SH-SY5Y (cell line): Measurements from ENCODE around the gene GIGYF2.

ENCODE experiments used
- GATA2 ChIP-seq: IDR thresholded peaks from 2 replicates; pipeline ENCODE4 v1.6.1; 2011; ENCODE audit warnings: mild to moderate bottlenecking, low read depth, low read length
- GATA3 ChIP-seq: IDR thresholded peaks from 2 replicates; pipeline ENCODE4 v1.6.1; 2011; ENCODE audit warnings: low read depth, mild to moderate bottlenecking, low read length, moderate library complexity

The GIGYF2 gene, protein sequence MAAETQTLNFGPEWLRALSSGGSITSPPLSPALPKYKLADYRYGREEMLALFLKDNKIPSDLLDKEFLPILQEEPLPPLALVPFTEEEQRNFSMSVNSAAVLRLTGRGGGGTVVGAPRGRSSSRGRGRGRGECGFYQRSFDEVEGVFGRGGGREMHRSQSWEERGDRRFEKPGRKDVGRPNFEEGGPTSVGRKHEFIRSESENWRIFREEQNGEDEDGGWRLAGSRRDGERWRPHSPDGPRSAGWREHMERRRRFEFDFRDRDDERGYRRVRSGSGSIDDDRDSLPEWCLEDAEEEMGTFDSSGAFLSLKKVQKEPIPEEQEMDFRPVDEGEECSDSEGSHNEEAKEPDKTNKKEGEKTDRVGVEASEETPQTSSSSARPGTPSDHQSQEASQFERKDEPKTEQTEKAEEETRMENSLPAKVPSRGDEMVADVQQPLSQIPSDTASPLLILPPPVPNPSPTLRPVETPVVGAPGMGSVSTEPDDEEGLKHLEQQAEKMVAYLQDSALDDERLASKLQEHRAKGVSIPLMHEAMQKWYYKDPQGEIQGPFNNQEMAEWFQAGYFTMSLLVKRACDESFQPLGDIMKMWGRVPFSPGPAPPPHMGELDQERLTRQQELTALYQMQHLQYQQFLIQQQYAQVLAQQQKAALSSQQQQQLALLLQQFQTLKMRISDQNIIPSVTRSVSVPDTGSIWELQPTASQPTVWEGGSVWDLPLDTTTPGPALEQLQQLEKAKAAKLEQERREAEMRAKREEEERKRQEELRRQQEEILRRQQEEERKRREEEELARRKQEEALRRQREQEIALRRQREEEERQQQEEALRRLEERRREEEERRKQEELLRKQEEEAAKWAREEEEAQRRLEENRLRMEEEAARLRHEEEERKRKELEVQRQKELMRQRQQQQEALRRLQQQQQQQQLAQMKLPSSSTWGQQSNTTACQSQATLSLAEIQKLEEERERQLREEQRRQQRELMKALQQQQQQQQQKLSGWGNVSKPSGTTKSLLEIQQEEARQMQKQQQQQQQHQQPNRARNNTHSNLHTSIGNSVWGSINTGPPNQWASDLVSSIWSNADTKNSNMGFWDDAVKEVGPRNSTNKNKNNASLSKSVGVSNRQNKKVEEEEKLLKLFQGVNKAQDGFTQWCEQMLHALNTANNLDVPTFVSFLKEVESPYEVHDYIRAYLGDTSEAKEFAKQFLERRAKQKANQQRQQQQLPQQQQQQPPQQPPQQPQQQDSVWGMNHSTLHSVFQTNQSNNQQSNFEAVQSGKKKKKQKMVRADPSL (N-terminal part only)

DNA sequence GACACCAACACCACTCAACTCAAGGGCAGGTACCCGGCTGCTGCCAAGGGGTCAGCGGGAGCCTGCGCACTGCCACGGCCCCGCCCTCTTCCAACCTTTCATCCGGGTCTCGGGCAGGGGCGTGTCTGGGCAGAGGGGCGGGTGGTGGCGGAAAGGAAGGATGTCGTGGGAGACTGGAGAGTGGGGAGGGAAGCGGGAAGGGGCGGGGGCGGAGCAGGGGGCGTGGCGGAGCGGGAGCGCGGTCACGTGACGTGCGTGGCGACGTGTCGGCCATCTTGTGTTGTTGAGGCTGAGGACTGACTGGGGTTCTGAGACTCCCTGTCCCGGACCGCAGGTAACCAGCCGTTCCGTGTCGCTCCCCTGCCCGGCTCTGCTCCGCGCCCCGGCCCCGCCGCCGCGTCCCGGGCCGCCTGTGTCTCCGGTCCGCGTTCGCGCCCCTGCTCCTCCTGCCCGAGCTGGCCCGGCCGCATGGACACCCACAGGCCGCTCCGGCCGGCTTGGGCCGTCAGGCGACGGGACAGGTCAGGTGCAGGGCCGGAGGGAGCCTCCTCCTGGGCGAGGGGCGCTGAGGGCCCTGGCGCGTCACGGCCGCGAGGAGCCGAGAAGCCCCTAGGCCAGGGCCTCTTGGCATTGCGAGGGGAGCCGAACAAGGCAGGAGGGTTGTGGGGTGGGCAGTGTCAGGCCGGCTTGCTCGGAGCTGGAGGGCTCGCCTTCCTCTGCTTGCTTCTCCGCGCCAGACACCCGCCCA lies at the start of gene GIGYF2:
Gene GIGYF2, plus strand, starts transcription at position 273 of the 748 bp plus-strand sequence. CDS start 37,867 bp downstream, outside the sequence.
- TF ChIP-seq GATA3: no peak
- no peak for TF ChIP-seq GATA2

DNA sequence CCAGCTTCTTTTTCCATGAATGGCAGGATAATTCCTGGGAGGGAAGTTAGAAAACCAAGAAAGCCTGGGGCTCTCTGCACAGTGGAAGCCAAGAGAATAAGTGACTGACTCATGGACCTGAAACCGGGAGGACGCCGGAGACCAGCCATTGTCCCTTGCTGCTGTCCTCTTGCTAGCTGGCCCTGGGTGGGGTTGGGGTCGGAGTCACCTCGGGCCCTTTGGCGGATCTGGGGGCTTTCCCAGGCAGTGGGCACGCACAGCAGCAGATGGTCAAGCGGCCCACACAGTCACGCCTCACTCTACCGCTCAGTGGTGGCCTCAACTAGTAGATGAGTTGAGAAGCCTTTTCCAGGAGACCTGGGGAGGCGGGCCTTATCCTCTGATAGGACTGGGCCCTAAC lies 48.1 kb upstream of the GIGYF2 start:
- TF ChIP-seq GATA3 (no peak), GATA2 (no peak)

DNA sequence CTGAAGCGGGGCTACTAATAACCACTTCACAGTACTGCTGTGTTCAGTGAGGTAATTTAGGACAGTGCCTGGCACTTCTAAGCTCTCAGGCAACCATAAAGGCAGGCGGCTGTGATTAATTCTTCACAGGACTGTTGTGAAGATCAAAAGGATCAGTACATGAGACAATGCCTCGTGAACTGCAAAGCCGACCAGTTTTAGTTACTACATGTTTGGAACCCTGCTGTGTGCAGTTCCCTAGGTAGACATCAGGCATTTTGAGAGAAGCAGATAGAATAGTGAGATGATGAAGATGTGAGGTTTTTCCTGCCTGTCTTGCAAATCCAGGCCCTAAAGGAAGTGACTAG lies 44.7 kb upstream of the GIGYF2 start:
- TF ChIP-seq GATA2 (no peak), GATA3 (no peak)

DNA sequence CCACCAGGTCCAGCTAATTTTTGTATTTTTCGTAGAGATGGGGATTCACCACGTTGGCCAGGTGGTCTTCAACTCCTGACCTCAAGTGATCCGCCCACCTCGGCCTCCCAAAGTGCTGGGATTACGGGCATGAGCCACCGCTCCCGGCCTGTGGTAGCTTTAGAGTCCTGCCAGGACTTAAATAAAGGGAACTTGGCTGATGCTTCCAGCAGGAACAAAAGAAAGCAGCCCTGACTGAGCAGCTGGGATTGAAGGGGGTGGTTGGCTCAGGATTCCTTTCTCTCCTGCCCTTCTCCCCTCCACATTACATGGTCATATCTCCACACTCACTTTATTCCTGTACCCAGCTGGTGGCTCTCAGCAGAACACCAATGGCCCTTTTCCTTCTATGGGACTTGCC lies 43.7 kb upstream of the GIGYF2 start:
- TF ChIP-seq GATA3 (no peak), GATA2 (no peak)

DNA sequence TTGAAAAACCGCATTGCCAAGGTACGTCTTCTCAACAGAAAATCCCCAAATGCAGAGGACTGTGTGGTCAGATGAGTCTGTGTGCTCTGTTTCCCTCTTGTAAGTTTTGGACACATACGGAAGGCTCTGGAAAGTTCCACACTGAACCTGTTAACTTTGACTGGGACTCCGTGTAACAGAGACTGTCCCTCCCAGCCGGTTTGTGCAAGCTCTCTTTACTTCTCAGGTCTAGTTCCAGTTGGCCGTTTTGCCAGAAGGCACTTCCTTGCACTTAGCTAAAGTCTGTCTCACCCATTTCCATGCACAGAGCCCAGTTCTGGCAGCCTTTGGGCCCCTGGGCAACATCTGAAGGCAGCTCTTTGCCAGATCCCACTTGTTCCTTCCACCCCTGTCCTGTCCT lies 41.7 kb upstream of the GIGYF2 start:
- TF ChIP-seq GATA3: no peak
- no peak for TF ChIP-seq GATA2

DNA sequence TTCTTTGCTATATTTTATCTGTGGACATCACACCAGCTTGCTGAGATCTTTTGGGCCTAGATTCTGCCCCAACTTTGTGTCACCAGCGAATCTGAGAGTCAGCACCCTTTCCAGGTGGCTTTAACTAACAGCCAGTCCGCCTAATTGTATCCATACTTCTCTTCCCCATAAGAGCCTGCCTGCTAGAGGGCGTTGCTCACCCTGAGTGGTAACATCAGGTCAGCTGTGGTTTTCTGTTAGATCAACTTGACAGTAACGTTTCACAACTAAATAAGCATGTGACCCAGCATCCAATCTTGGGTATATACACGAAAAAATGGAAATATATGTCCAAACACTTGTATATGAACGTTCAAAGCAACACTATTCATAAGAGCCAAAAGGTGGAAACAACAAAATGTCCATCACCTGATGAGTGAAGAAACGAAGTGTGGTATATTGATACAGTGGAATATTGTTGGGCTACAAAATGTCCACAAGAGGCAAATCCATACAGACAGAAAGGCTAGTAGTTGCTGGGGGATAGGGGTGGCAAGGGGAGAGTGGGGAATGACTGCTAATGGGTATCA lies 38.8 kb upstream of the GIGYF2 start:
- no peak for TF ChIP-seq GATA3
- TF ChIP-seq GATA2: no peak

DNA sequence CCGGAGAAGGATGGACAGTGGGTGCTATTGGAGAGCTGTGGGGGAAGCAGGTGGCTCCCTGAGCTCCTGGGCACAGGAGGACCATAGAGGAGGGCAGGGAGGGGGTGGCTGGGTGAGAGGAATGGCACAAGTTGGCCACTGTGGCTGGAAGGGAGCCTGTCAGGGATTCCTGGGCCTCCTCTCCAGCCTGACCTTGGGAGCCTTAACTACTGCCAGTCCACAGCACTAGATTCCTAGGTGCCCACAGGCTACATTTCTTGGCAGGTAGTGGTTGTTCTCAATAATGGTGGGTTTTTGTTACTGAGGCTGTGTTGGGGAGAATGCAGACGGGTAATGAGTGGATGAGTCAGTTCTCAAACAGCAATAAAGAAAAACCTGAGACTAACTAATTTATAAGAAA lies 37.8 kb upstream of the GIGYF2 start:
- TF ChIP-seq GATA2: no peak
- TF ChIP-seq GATA3: no peak

DNA sequence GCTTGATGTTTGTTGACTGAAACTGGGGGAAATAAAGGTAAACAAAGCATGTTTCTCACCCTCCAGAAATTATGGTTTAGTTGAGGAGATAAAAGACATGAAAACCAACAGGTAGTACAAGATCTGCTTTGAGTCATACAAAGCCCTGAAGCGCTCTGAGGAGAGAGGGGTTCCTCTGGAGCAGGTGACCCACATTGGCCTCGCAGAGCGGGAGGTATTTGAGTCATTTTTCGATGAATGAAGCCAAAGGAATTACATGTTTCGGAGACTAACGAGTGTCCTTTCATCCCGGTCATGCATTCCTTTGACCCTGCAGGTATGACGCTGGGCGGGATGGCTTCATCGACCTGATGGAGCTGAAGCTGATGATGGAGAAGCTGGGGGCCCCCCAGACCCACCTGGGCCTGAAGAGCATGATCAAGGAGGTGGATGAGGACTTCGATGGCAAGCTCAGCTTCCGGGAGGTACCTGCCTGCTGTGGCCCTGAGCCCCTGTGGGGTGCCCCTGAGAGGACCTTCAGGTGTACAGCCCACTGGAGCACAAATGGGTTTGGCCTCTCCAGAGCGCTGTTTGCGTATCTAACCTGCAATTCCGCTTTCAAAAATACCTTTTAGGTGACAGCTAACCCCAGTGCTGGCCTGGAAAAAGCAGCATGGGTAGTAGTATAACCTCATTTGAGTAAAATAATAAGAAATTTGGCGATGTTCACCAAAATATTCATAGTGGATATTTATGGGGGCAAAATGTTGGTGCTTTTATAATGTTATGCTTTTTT lies 34.5 kb upstream of the GIGYF2 start:
- TF ChIP-seq GATA3: no peak
- TF ChIP-seq GATA2: no peak

DNA sequence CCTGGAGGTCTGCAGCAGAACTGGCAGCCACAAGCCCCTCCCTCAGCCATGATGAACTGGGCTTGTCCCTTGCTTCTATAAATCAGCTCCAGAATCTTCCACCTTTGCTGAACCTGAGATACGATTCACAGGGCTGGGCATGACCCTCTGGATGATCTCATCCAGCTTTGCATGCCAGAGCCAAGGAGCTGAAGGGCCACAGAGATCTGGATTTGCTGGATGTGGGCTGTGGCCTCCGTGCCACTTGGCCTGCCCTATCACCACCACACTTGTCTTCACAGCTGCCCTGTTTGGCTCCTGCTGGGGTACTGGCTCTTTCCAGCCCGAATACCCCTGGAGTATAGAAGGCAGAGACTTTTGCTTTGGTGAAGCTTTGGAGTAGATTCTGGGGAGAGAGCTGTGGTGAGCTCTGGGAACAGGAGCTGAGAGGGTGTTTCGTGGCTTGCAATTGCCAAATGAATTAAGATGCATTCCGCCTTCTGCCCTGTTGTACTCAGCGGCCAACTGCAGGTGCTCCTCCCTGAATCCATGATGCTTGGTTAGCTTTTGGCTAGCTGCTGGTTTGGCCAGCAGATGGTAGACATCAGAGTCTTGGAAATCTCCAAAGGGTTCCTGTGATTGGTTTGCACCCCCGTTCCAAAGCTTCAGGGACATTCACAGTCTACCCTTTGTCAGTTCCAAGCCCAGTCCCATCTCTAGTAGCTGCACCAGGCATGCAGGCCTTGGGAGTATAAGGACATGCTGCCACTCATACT lies 30.9 kb upstream of the GIGYF2 start:
- TF ChIP-seq GATA3 (no peak), GATA2 (no peak)

DNA sequence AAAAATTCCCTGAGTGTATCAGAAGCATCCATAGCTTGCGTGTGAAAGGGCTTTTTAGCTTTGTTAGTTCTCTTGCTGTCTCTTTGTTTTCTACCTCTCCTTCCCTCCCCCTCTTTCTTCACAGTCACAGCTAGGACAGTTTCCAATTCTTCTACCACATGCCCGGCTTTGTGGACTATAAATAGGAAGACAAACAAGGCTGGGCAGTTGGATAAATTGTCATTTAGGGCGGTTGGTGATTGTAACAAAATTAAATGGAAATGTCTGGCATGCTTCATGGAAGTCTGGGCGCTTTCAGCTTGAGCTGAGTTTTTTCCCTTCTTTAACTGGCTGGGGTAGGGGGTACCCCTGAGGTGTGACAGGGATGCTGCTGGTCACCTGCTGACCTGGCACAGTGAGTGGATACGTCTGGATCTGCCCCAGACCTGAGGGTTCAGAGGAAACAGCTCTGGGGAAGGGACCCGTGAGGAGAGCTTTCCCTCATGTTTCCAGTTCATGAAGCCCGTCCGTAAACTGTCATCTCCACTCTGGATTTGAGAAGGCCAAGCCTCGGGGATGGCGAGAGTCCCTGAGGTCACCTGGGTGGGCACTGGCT lies 29.0 kb upstream of the GIGYF2 start:
- TF ChIP-seq GATA2 (no peak), GATA3 (no peak)

DNA sequence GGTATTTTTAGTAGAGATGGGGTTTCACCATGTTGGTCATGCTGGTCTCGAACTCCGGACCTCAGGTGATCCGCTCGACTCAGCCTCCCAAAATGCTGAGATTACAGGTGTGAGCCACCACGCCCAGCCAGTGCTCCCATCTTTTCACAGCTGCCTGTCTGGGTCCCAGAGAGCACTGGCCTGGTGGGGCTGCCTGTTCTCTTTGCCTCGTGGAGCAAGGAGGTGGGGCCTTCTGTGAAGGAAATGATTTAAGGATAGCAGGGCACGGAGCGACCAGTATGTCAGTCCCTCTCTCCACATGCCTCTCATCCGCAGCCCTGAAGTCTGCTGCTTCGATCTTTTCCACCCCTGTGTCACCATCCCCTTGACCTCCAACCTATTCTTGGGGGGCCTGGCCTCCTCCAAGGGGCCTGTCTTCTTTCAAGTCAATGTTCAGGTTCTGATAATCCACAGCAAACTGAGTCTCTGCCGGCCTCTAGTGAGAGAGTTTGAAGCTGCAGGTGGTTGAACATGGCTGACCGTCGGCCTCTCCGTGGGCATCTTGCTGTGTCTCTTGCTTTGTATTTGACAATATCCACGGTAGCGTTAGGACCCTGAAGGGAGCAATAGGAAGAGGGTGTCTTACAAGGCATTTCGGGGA lies 28.2 kb upstream of the GIGYF2 start:
- TF ChIP-seq GATA2 (no peak), GATA3 (no peak)
